GM18517 (cell line): ENCODE measurements around the gene CPS1.

ENCODE experiments used
- ATAC-seq: cut with Tn5 transposase; IDR thresholded peaks from one replicate; pipeline ENCODE4 v1.9.1; 2021; ENCODE audit warnings: mild to moderate bottlenecking, moderate library complexity; ENCODE audit not compliant: unreplicated experiment

CPS1 gene

DNA sequence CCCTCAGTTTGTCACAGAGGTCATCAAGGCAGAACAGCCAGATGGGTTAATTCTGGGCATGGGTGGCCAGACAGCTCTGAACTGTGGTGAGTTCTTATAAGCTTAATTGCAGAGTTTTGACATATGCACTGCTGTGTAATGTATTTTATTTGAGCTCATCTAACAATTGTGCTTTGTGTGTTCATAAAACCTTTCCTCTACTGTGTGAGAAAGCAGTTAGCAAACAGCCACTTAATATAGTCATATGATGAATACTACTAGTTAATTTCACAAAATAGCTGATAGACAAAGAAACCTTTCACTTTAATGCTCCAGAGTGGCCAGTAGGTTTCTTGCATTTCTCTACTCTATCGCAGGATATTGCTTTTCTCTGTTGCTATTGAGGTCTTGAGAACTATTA, 43.1 kb downstream of the CPS1 start:
- ATAC-seq = no peak

- no peak for ATAC-seq
These were observed 48.3 kb downstream of the CPS1 start for GRCh38 chr2:210604666-210605065.

GRCh38 chr2:210606001-210606400, 49.6 kb downstream of the CPS1 start:
- ATAC-seq = no peak

DNA sequence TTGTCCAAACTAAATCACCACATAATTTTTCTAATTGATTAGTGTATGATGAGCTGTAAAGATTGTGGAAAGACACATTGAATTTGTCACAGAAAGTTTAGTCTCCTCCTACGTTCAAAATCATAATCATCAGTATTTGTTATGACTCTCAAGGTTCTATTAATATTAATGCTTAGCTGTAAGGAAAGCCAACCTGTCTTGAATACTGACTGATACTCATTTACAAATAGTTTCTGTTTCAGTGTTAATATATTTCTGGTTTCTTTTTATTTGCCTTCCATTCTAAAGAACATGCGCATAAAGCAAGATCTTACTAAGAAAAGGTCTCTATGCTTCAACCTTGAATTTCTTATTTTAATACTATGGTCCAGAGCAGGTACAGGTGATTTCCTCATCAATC, 55.1 kb downstream of the CPS1 start:
- ATAC-seq = peak; percentile 72

DNA sequence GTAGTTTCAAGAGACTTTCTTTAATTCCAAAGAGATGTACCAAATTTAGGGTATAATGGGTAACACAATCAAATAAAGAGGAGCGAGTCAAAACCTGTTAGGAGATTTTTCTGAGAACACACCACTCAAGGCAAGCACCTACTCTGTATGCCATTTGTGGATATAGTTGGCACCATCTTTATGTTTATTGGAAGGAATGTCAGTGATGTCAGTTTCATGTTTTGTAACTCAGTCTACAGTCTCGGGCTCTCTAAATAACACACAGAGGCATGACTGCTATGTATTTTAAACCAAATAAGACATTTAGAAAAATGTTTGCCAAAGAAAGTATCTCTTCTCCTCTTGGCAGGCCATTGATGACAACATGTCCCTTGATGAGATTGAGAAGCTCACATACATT, 59.7 kb downstream of the CPS1 start:
- no peak for ATAC-seq

- ATAC-seq = no peak
These were observed 60.9 kb downstream of the CPS1 start for GRCh38 chr2:210617318-210617717.

- peak; percentile 68 for ATAC-seq
These were observed 61.4 kb downstream of the CPS1 start for GRCh38 chr2:210617732-210618330.

DNA sequence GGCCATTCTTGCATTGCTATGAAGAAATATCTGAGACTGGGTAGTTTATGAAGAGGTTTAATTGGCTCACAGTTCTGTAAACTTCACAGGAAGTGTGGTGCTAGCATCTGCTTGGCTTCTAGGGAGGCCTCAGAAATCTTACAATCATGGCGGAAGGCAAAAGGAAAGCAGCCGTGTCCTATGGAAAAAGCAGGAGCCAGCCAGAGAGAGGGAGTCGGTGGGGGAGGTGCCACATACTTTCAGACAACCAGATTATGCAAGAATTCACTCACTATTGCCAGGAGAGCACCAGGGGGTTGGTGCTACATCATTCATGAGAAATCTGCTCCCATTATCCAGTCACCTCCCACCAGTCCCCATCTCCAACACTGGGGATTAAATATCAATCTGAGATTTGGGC, 64.1 kb downstream of the CPS1 start:
- ATAC-seq = no peak

- ATAC-seq = no peak
These were observed 67.1 kb downstream of the CPS1 start for GRCh38 chr2:210623506-210623905.

DNA sequence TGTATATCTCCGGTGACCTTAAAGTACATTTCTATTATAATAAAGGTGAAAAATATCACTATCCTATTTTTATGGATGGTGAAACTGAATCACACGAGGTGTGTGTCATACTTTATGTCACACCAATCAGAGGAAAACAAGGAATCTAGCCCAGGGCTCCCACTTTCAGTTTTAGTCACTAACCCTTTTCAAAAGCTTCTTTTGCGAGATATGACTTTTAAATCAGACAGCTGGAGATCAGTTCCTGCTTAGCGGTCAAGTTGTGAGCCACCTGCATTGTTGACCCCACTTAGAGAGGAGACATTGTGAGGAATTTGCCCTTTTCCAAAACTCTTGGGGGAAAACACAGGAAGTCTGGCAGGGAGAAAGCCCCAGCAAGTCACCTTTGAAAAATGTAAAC, 70.5 kb downstream of the CPS1 start:
- no peak for ATAC-seq

- no peak for ATAC-seq
These were observed 74.6 kb downstream of the CPS1 start for GRCh38 chr2:210630873-210631560.

DNA sequence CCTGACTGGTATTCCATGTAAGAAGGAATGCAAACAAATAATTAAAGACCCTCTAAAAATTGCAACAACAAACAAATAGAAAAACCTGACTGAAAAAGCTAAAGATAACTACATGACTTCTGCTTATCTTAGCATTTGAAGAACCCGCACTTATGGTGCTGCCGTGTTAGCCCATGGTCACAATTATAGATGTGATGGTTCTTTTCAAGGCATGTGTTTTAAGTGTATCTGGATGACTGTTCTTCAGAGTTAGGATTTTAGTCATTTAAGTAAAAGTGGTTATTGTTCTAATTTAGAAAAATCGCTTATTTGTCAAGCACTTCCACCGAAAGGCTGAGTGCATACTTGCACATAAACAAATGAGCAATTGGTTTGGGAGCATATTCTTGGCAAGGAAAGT, 77.3 kb downstream of the CPS1 start:
- no peak for ATAC-seq

DNA sequence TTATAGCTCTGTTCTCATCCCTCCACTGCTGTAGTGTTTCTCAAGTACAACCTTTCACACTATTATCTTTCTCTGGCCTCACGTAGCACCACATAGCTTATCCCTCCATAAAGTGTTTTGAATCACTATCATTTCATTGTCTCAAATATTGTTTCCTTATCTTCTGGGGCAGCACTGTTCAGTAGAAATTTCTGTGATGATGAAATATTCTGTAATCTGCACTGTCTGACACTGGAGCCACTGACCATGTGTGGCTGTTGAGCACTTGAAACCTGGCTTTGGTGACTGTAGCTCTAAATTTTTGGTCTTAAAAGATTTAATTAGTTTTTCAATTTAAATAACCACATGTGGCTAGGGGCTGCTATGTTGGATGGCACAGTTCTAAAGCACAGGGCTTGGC, 78.9 kb downstream of the CPS1 start:
- no peak for ATAC-seq

DNA sequence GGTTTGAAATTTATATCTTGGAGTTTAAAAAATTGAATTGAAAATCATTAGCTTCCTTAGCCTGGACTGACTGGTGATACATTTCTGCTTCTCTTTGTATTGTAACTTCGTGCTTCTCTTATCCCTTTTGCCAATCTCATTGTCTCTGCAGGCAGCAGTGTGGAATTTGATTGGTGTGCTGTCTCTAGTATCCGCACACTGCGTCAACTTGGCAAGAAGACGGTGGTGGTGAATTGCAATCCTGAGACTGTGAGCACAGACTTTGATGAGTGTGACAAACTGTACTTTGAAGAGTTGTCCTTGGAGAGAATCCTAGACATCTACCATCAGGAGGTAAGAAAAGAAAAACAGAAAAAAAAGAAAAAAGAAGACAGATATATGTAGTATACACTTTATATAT, 85.9 kb downstream of the CPS1 start:
- no peak for ATAC-seq

GRCh38 chr2:210647151-210647550, 90.8 kb downstream of the CPS1 start:
- ATAC-seq = no peak

- ATAC-seq = no peak
These were observed 97.7 kb downstream of the CPS1 start for GRCh38 chr2:210654091-210654490.

DNA sequence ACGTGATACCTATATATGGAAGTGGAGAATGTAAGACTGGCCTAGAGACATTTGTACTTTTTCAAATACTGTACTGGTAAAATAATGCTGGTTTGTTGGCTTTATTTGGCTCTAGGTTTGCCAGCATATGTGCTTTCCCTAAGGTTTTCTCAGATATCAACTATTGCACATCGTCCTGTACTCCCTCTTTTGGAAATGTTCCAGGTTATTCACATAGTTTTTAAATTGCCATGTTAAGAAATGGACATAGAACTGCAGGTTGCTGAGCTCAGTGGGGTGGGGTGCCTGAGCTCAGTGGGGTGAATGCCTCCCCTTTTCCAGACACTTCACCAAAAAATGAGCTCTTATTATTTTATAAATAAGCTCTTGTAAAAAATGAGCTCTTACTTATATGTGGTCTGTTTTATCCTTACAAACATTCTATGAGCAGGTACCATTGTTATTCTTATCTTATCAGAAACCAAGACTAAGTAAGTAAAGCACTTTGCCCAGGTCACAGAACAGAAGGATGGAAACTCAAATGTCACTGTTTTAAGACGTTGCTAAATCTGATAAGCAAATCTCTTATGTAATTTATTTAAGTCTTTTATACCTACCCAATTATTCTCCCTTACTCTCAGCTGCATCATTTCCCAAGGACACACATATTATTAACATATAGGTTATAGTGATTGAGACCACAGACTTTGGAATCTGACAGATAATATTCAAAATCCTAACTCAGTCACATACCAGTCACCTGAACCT, 99.0 kb downstream of the CPS1 start:
- ATAC-seq = no peak

- no peak for ATAC-seq
These were observed 101.5 kb downstream of the CPS1 start for GRCh38 chr2:210657874-210658273.

- ATAC-seq = no peak
These were observed 104.4 kb downstream of the CPS1 start for GRCh38 chr2:210660751-210661150.

- ATAC-seq = no peak
These were observed 106.2 kb downstream of the CPS1 start for GRCh38 chr2:210662560-210662959.

- no peak for ATAC-seq
These were observed 107.3 kb downstream of the CPS1 start for GRCh38 chr2:210663631-210664089.

DNA sequence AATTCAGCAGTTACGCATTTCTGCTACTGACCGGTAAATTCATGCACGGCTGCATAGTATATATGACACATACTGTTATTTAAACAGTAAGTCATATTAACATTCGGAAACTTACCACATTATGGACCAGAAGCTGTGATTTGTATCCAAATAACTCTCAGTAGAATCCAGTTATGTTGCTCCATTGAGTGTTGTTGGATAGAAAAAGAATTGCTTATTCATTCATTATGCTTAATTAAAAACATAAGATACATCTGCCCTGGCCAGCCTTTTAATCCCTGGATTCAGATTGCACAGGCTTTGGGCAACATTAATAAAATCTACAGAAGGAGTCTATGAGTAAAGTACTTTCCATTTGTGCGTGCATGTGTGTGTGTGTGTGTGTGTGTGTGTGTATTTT, 111.3 kb downstream of the CPS1 start:
- ATAC-seq = no peak
